KMS-11 (cell line): Measurements from ENCODE around the gene HAS3.
A peak's percentile ranks its signal among the peaks of the same experiment; 100 is the strongest.

ENCODE experiments used
- H2AFZ ChIP-seq: fragments of 200-600 bp; sonication (generic); 2 replicates; pipeline ENCODE4 v1.6.1; 2016; ENCODE audit warnings: antibody characterized with exemption, mixed run types, low read depth
- H3K27ac ChIP-seq: fragments of 200-600 bp; sonication (generic); 2 replicates; pipeline ENCODE4 v1.6.1; 2016; ENCODE audit warnings: mild to moderate bottlenecking, mixed run types
- H3K27me3 ChIP-seq: fragments of 200-600 bp; sonication (generic); 2 replicates; pipeline ENCODE4 v1.6.1; 2017; ENCODE audit warnings: mild to moderate bottlenecking, low read depth, mixed run types, moderate library complexity; ENCODE audit not compliant: insufficient read depth
- H3K36me3 ChIP-seq: fragments of 200-600 bp; sonication (generic); 2 replicates; pipeline ENCODE4 v1.6.1; 2017; ENCODE audit warnings: mild to moderate bottlenecking, mixed run types; ENCODE audit not compliant: insufficient read depth
- H3K4me1 ChIP-seq: fragments of 200-600 bp; sonication (generic); 2 replicates; pipeline ENCODE4 v1.6.1; 2016; ENCODE audit warnings: mild to moderate bottlenecking, low read depth, mixed run types; ENCODE audit not compliant: poor library complexity, severe bottlenecking
- H3K4me2 ChIP-seq: fragments of 200-600 bp; sonication (generic); 2 replicates; pipeline ENCODE4 v1.7.0; 2016; ENCODE audit warnings: mild to moderate bottlenecking, mixed run types
- H3K4me3 ChIP-seq: fragments of 200-600 bp; sonication (generic); IDR thresholded peaks from 2 replicates; pipeline ENCODE4 v1.6.1; 2017; ENCODE audit warnings: low read depth, low read length, mixed read lengths; ENCODE audit not compliant: insufficient read depth
- H3K79me2 ChIP-seq: fragments of 200-600 bp; sonication (generic); 2 replicates; pipeline ENCODE4 v1.6.1; 2016; ENCODE audit warnings: low read depth, mixed run types; ENCODE audit not compliant: insufficient read depth
- H3K9ac ChIP-seq: fragments of 200-600 bp; sonication (generic); 2 replicates; pipeline ENCODE4 v1.6.1; 2016; ENCODE audit warnings: mild to moderate bottlenecking, mixed run types
- H4K20me1 ChIP-seq: fragments of 200-600 bp; sonication (generic); 2 replicates; pipeline ENCODE4 v1.6.1; 2016; ENCODE audit warnings: mild to moderate bottlenecking, mixed run types; ENCODE audit not compliant: insufficient read depth
- TF ChIP-seq, protein P1 (sequence below): fragments of 200-600 bp; sonication (generic); conservative IDR thresholded peaks from 2 replicates; pipeline ENCODE4 v1.6.1; 2017; ENCODE audit warnings: low read depth, mild to moderate bottlenecking, antibody characterized with exemption, low read length, moderate library complexity, mixed read lengths

HAS3 gene

DNA sequence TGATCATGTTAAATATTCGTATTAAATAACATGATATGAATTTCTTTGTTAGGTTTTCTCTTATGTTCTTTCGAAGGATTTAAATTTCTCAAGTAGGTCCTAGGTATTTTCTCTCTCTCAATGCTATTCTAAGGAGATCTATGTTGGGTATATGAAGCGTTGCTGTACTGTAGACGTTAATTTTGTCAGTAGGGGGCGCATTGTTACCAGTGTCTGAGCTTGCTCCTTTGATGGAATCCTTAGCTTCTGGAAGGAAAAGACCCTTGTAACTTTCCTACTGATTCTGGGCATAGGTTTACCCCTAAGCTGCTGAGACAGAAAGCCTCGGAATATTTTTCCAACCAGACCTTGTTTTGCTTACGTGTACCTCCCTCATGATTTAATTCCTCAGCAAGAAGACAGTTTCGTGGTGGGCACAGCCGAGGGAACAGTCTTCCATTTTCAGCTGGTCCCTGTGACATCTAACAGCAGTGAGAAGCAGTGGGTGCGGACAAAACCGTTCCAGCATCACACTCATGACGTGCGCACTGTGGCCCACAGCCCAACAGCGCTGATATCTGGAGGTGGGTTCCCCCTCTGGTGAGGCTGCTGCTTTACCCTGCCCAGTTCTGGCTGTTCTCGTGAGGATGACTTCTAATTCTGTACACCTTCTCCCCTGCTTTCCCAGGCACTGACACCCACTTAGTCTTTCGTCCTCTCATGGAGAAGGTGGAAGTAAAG is 44.9 kb downstream of the HAS3 start:
- H3K27me3 ChIP-seq = no peaks in the 10 kb centered on the region
- H3K9ac ChIP-seq = no peak overlapping the region
- H3K36me3 ChIP-seq = peaks cover 21% of the 10 kb centered on the region; the same call in 1 of the 2 replicates
- H3K27ac ChIP-seq = no peak overlapping the region
- TF ChIP-seq, protein P1, sequence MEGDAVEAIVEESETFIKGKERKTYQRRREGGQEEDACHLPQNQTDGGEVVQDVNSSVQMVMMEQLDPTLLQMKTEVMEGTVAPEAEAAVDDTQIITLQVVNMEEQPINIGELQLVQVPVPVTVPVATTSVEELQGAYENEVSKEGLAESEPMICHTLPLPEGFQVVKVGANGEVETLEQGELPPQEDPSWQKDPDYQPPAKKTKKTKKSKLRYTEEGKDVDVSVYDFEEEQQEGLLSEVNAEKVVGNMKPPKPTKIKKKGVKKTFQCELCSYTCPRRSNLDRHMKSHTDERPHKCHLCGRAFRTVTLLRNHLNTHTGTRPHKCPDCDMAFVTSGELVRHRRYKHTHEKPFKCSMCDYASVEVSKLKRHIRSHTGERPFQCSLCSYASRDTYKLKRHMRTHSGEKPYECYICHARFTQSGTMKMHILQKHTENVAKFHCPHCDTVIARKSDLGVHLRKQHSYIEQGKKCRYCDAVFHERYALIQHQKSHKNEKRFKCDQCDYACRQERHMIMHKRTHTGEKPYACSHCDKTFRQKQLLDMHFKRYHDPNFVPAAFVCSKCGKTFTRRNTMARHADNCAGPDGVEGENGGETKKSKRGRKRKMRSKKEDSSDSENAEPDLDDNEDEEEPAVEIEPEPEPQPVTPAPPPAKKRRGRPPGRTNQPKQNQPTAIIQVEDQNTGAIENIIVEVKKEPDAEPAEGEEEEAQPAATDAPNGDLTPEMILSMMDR = peak; percentile 86
- H3K4me3 ChIP-seq = no peak overlapping the region
- no peaks in the 10 kb centered on the region for H3K4me1 ChIP-seq
- H3K4me2 ChIP-seq = no peak overlapping the region
- H2AFZ ChIP-seq = no peak overlapping the region
- H3K79me2 ChIP-seq = peaks cover 5% of the 10 kb centered on the region; the same call in 1 of the 2 replicates
- H4K20me1 ChIP-seq = no peaks in the 10 kb centered on the region; the same call in 1 of the 2 replicates

DNA sequence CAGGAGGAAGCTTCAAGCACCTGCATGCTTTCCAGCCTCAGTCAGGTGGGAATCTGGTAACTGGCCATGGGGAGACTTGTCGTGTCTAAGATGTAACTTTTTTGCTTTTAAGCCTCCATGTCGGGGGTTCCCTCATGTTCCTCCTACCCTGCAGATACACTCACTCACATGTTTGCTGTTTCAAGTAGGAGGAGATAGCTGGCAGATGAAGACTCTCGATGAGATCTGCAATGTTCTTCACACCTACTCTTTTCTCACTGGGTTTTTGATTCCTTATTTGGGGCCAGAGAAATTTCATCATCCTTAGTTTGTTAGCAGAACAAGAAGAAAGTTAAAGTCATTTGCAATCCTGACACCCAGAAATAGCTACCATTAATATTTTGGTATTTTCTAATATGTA is 51.7 kb downstream of the HAS3 start:
- Histone ChIP-seq H3K27me3 (no peaks in the 10 kb centered on the region), H3K27ac (no peak overlapping the region), H2AFZ (no peak overlapping the region), H3K4me1 (no peaks in the 10 kb centered on the region), H3K4me3 (no peak overlapping the region), H3K79me2 (no peaks in the 10 kb centered on the region), H3K36me3 (peaks cover 22% of the 10 kb centered on the region; the same call in 1 of the 2 replicates), H3K9ac (no peak overlapping the region), H3K4me2 (no peak overlapping the region), H4K20me1 (no peaks in the 10 kb centered on the region; the same call in 1 of the 2 replicates)
- TF ChIP-seq, protein P1 = no peak

DNA sequence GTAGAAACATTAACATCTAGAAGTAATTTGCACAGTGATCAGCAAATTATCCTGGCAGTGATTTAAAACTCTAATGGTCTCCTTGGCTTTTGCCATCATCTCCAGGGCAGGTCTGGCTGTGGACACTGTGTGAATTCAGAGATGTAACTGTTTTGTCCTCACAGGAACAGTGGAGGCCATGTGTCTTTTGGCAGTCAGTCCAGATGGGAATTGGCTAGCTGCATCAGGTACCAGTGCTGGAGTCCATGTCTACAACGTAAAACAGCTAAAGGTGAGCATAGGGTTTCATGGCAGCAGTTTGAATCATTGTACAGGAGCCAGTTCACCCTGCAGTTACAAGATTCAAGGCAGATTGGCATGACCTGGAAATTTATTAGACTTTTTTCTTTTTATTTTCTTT is 54.7 kb downstream of the HAS3 start:
- Histone ChIP-seq H3K36me3 (peaks cover 10% of the 10 kb centered on the region; the same call in 1 of the 2 replicates), H3K4me2 (no peak overlapping the region), H3K27me3 (no peaks in the 10 kb centered on the region), H3K9ac (no peak overlapping the region), H3K4me1 (no peaks in the 10 kb centered on the region), H2AFZ (no peak overlapping the region), H4K20me1 (no peaks in the 10 kb centered on the region), H3K27ac (no peak overlapping the region), H3K4me3 (no peak overlapping the region), H3K79me2 (no peaks in the 10 kb centered on the region)
- TF ChIP-seq, protein P1 = no peak

DNA sequence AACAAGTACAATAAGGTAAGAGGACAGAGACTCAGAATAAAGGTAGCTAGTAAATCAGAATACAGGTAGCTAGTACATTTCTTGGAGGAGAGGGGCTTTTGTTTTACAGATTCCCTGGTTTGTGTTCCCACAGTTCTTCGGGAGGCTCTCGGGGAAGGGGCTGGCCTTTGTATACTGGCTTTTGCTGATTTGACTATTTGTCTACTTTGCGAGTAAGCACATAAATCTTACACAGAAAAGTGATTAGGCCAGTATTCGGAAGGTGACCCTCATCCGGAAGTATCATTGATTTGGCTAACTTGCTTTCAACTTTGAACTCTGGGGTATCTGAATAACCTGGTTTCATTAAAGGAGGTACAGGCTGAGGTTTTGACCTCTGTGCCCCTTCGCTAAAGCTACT is 60.1 kb downstream of the HAS3 start:
- H3K79me2 ChIP-seq = no peaks in the 10 kb centered on the region
- peaks cover 3% of the 10 kb centered on the region; the same call in 1 of the 2 replicates for H3K36me3 ChIP-seq
- H3K9ac ChIP-seq = no peak overlapping the region
- H3K27ac ChIP-seq = no peak overlapping the region
- H3K27me3 ChIP-seq = no peaks in the 10 kb centered on the region
- TF ChIP-seq, protein P1 = no peak
- H3K4me2 ChIP-seq = no peak overlapping the region
- H4K20me1 ChIP-seq = no peaks in the 10 kb centered on the region
- H2AFZ ChIP-seq = no peak overlapping the region
- H3K4me1 ChIP-seq = no peaks in the 10 kb centered on the region
- no peak overlapping the region for H3K4me3 ChIP-seq
